Measurements from ENCODE around the gene PLAAT4.
"Not testable (repeated sequence)": the region's sequence is repeated elsewhere in the genome, so short reads cannot be mapped to it uniquely, and the experiment has no call there.

The PLAAT4 gene

DNA sequence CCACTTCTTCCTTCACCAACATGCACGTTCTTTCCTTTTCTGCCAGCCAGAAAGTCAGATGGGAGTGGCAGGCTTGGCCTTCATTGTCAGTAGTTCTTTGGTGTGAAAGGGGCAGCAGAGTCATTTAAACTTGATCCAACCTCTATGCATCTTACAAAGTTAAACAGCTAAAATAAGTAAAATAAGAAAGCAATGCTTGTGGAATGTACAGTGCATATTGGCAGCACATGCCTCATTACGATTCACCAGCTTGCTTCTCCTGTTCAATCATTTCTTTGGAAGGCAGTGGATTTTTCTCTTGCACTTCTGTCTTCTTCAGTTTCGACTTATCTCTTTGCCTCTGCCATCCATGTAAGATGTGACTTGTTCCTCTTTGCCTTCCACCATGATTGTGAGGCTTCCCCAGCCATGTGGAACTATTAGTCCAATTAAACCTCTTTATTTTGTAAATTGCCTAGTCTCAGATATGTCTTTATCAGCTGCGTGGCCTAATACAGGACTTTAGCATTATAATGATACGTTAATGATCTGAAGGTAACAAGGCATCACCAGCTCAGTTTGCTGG lies 15.9 kb upstream of the PLAAT4 start:
- peaks cover 2% of the 10 kb centered on the region for H3K27me3 Mint-ChIP-seq
- H3K9me3 Mint-ChIP-seq, result peaks cover 19% of the 10 kb centered on the region
- H3K36me3 Mint-ChIP-seq (ENCODE audit: low read depth), result no peaks in the 10 kb centered on the region
- H3K4me1 Mint-ChIP-seq (ENCODE audit: low read depth), result peaks cover 5% of the 10 kb centered on the region
- no peak overlapping the region for H3K4me3 Mint-ChIP-seq
- H3K27ac Mint-ChIP-seq, result no peak overlapping the region
- intact Hi-C loops (cut with micrococcal nuclease), result no loop called here

GRCh38 chr11:63521896-63522295 lies 14.7 kb upstream of the PLAAT4 start:
- H3K36me3 Mint-ChIP-seq (ENCODE audit: low read depth), result no peaks in the 10 kb centered on the region
- H3K27ac Mint-ChIP-seq, result no peak overlapping the region
- no peak overlapping the region for H3K4me3 Mint-ChIP-seq
- peaks cover 2% of the 10 kb centered on the region for H3K27me3 Mint-ChIP-seq
- H3K4me1 Mint-ChIP-seq (ENCODE audit: low read depth), result peaks cover 5% of the 10 kb centered on the region
- intact Hi-C loops (cut with micrococcal nuclease), result no loop called here
- peaks cover 19% of the 10 kb centered on the region for H3K9me3 Mint-ChIP-seq

DNA sequence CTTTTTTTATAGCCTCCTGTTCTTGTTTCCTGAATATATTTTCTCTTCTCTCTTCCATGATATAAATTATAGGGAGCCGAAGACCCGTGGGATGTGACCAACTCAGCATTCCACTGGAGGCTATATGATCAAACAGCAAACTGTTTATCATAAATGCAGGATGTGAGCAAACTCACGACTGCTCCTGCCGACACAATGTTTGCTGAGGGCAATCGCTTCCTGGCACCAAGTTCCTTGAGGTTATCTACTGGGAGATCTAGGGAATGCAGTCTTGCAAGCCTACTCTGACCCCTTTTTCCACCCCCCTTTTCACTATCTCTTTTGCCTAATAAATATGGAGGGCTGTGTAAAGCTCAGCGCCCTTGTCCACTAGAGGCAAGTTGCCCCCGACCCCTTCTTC lies 13.5 kb upstream of the PLAAT4 start:
- Mint-ChIP-seq H3K4me1 (ENCODE audit: low read depth) (peaks cover 10% of the 10 kb centered on the region), H3K27ac (no peak overlapping the region), H3K4me3 (no peak overlapping the region), H3K27me3 (peaks cover 10% of the 10 kb centered on the region), H3K36me3 (ENCODE audit: low read depth) (no peaks in the 10 kb centered on the region), H3K9me3 (peaks cover 19% of the 10 kb centered on the region)
- intact Hi-C loops (cut with micrococcal nuclease), result no loop called here

DNA sequence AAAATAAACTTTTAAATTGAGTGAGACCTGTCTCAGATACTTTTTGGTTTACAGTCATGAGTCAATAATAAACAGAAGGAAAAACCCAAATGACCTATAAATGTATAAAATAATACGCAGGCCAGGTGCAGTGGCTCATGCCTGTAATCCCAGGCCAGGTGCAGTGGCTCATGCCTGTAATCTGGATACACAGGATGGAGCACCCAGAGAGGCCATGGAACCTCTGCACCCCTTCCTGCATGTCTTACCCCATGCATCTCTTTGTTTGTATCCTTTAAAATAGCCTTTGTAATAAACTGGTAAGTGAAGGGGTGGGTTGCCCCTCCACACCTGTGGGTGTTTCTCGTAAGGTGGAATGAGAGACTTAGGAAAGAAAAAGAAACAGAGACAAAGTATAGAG lies 8.9 kb upstream of the PLAAT4 start:
- Mint-ChIP-seq H3K4me1 (ENCODE audit: low read depth) (peaks cover 10% of the 10 kb centered on the region), H3K4me3 (no peak overlapping the region), H3K27ac (no peak overlapping the region), H3K27me3 (peaks cover 23% of the 10 kb centered on the region), H3K9me3 (no peaks in the 10 kb centered on the region), H3K36me3 (ENCODE audit: low read depth) (no peaks in the 10 kb centered on the region)
- intact Hi-C loops (cut with micrococcal nuclease), result no loop called here

- H3K9me3 Mint-ChIP-seq; H3K4me1 Mint-ChIP-seq (ENCODE audit: low read depth); H3K36me3 Mint-ChIP-seq (ENCODE audit: low read depth); H3K4me3 Mint-ChIP-seq; H3K27ac Mint-ChIP-seq; intact Hi-C loops (cut with micrococcal nuclease): not testable (repeated sequence)
- peaks cover 24% of the 10 kb centered on the region for H3K27me3 Mint-ChIP-seq
Measured at GRCh38 chr11:63528156-63528555, 8.5 kb upstream of the PLAAT4 start.

- H3K9me3 Mint-ChIP-seq; H3K27ac Mint-ChIP-seq; H3K36me3 Mint-ChIP-seq (ENCODE audit: low read depth); H3K4me1 Mint-ChIP-seq (ENCODE audit: low read depth); H3K4me3 Mint-ChIP-seq; intact Hi-C loops (cut with micrococcal nuclease): not testable (repeated sequence)
- H3K27me3 Mint-ChIP-seq, result peaks cover 29% of the 10 kb centered on the region
Measured at GRCh38 chr11:63528729-63529278, 7.8 kb upstream of the PLAAT4 start.

- H3K4me1 Mint-ChIP-seq (ENCODE audit: low read depth); H3K9me3 Mint-ChIP-seq; intact Hi-C loops (cut with micrococcal nuclease); H3K4me3 Mint-ChIP-seq; H3K27ac Mint-ChIP-seq; H3K36me3 Mint-ChIP-seq (ENCODE audit: low read depth): not testable (repeated sequence)
- peaks cover 29% of the 10 kb centered on the region for H3K27me3 Mint-ChIP-seq
Measured at GRCh38 chr11:63529373-63529772, 7.2 kb upstream of the PLAAT4 start.

- no peaks in the 10 kb centered on the region for H3K36me3 Mint-ChIP-seq (ENCODE audit: low read depth)
- no peak overlapping the region for H3K27ac Mint-ChIP-seq
- H3K4me3 Mint-ChIP-seq, result no peak overlapping the region
- H3K4me1 Mint-ChIP-seq (ENCODE audit: low read depth), result peaks cover 10% of the 10 kb centered on the region
- H3K27me3 Mint-ChIP-seq, result peaks cover 29% of the 10 kb centered on the region
- H3K9me3 Mint-ChIP-seq, result no peaks in the 10 kb centered on the region
- intact Hi-C loops (cut with micrococcal nuclease), result no loop called here
Measured at GRCh38 chr11:63530021-63530420, 6.6 kb upstream of the PLAAT4 start.

- H3K27ac Mint-ChIP-seq; intact Hi-C loops (cut with micrococcal nuclease); H3K4me3 Mint-ChIP-seq; H3K36me3 Mint-ChIP-seq (ENCODE audit: low read depth); H3K9me3 Mint-ChIP-seq: not testable (repeated sequence)
- peaks cover 16% of the 10 kb centered on the region for H3K4me1 Mint-ChIP-seq (ENCODE audit: low read depth)
- peaks cover 29% of the 10 kb centered on the region for H3K27me3 Mint-ChIP-seq
Measured at GRCh38 chr11:63531074-63531792, 5.4 kb upstream of the PLAAT4 start.

DNA sequence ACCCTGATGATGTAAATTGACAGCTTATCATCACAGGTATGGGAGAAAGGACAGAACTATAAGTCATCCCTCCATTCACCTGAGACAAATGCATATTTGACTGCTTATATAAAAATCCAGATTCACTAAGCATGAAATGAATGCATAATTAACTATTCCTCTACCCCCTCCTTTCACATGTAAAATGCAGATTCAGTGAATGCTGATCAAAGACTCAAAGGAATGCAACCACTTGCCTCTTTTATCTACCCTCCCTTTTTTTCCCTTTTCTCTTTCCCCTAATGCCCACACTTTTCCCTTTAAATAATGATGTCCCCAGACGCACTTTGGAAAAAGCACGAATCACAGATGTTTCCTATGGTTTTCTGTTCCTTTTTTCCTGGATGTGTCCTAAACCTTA lies 4.5 kb upstream of the PLAAT4 start:
- Mint-ChIP-seq H3K27ac (no peak overlapping the region), H3K4me3 (no peak overlapping the region), H3K36me3 (ENCODE audit: low read depth) (no peaks in the 10 kb centered on the region), H3K27me3 (peaks cover 29% of the 10 kb centered on the region), H3K9me3 (no peaks in the 10 kb centered on the region), H3K4me1 (ENCODE audit: low read depth) (peaks cover 25% of the 10 kb centered on the region)
- intact Hi-C loops (cut with micrococcal nuclease), result no loop called here

- H3K4me3 Mint-ChIP-seq, result no peak overlapping the region
- peaks cover 26% of the 10 kb centered on the region for H3K27me3 Mint-ChIP-seq
- H3K27ac Mint-ChIP-seq, result no peak overlapping the region
- H3K36me3 Mint-ChIP-seq (ENCODE audit: low read depth), result no peaks in the 10 kb centered on the region
- peaks cover 29% of the 10 kb centered on the region for H3K4me1 Mint-ChIP-seq (ENCODE audit: low read depth)
- H3K9me3 Mint-ChIP-seq, result no peaks in the 10 kb centered on the region
- intact Hi-C loops (cut with micrococcal nuclease), result no loop called here
Measured at GRCh38 chr11:63532799-63533475, 3.7 kb upstream of the PLAAT4 start.

- no peaks in the 10 kb centered on the region for H3K36me3 Mint-ChIP-seq (ENCODE audit: low read depth)
- H3K4me3 Mint-ChIP-seq, result no peak overlapping the region
- no peaks in the 10 kb centered on the region for H3K9me3 Mint-ChIP-seq
- peaks cover 38% of the 10 kb centered on the region for H3K4me1 Mint-ChIP-seq (ENCODE audit: low read depth)
- intact Hi-C loops (cut with micrococcal nuclease), result no loop called here
- no peak overlapping the region for H3K27ac Mint-ChIP-seq
- peaks cover 30% of the 10 kb centered on the region for H3K27me3 Mint-ChIP-seq
Measured at GRCh38 chr11:63534076-63534475, 2.5 kb upstream of the PLAAT4 start.

GRCh38 chr11:63534895-63535461 lies 1.6 kb upstream of the PLAAT4 start:
- Mint-ChIP-seq H3K9me3 (no peaks in the 10 kb centered on the region), H3K27ac (no peak overlapping the region), H3K4me1 (ENCODE audit: low read depth) (peaks cover 38% of the 10 kb centered on the region), H3K27me3 (peaks cover 26% of the 10 kb centered on the region), H3K36me3 (ENCODE audit: low read depth) (no peaks in the 10 kb centered on the region), H3K4me3 (no peak overlapping the region)
- intact Hi-C loops (cut with micrococcal nuclease), result no loop called here

- Mint-ChIP-seq H3K9me3 (no peaks in the 10 kb centered on the region), H3K27me3 (peaks cover 23% of the 10 kb centered on the region), H3K27ac (no peak overlapping the region), H3K4me1 (ENCODE audit: low read depth) (peaks cover 38% of the 10 kb centered on the region), H3K36me3 (ENCODE audit: low read depth) (no peaks in the 10 kb centered on the region), H3K4me3 (no peak overlapping the region)
- intact Hi-C loops (cut with micrococcal nuclease), result no loop called here
Measured at GRCh38 chr11:63535734-63536133, 874 bp upstream of the PLAAT4 start.

All from dendritic cell treated with granulocyte-macrophage colony-stimulating factor and Interleukin-4, amounts not matched to agents 40 ng/mL and 50 ng/mL, for 4 days (primary cell).